Measurements from ENCODE around the gene RIMBP2.

- TF ChIP-seq, protein P1, sequence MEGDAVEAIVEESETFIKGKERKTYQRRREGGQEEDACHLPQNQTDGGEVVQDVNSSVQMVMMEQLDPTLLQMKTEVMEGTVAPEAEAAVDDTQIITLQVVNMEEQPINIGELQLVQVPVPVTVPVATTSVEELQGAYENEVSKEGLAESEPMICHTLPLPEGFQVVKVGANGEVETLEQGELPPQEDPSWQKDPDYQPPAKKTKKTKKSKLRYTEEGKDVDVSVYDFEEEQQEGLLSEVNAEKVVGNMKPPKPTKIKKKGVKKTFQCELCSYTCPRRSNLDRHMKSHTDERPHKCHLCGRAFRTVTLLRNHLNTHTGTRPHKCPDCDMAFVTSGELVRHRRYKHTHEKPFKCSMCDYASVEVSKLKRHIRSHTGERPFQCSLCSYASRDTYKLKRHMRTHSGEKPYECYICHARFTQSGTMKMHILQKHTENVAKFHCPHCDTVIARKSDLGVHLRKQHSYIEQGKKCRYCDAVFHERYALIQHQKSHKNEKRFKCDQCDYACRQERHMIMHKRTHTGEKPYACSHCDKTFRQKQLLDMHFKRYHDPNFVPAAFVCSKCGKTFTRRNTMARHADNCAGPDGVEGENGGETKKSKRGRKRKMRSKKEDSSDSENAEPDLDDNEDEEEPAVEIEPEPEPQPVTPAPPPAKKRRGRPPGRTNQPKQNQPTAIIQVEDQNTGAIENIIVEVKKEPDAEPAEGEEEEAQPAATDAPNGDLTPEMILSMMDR (IDR thresholded peaks at IDR 0.05; ENCODE audit: low read length) = no peak
- no peak for TF ChIP-seq EZH2 (IDR thresholded peaks at IDR 0.05; ENCODE audit: borderline replicate concordance, low read length)
Observed at GRCh38 chr12:130645751-130646150, 70.3 kb downstream of the RIMBP2 start.
